Cardiac muscle cell (in vitro differentiated cells and primary cell): ENCODE measurements around the gene BHLHE40. TPM values are rescaled to one million over a fixed set of nuclear protein-coding genes. Genes with fewer than 3 reads are reported as not detected.

Experiments
- DNase-seq, 2 donors: peaks; one replicate each; pipeline versions ENCODE4 v3.0.0 to v3.0.0-alpha.2; 2010 to 2017; ENCODE audit warnings: low read depth in 1 of 2, low spot score in 1 of 2
- H3K27ac ChIP-seq: fragments of 200-600 bp; sonication (generic); 2 replicates; pipeline ENCODE4 v1.5.1; 2016
- H3K27me3 ChIP-seq: fragments of 200-600 bp; sonication (generic); 2 replicates; pipeline ENCODE4 v1.6.0; 2016; ENCODE audit warnings: control low read depth
- H3K36me3 ChIP-seq: fragments of 200-600 bp; sonication (generic); 2 replicates; pipeline ENCODE4 v1.5.1; 2016; ENCODE audit warnings: control low read depth
- H3K4me1 ChIP-seq: fragments of 200-600 bp; sonication (generic); 2 replicates; pipeline ENCODE4 v1.8.1; 2017; ENCODE audit warnings: low read depth, mild to moderate bottlenecking, mixed run types
- H3K4me3 ChIP-seq: fragments of 200-600 bp; sonication (generic); 2 replicates; pipeline ENCODE4 v1.5.1; 2016; ENCODE audit warnings: mild to moderate bottlenecking
- H3K9me3 ChIP-seq: fragments of 200-600 bp; sonication (generic); 2 replicates; pipeline ENCODE4 v1.5.1; 2017; ENCODE audit warnings: low read depth, mild to moderate bottlenecking, control low read depth
- polyA plus RNA-seq: library from polyadenylated mRNA; unstranded; fragments of >200 nt; fragmentation: Nextera tagmentation; extraction: Ambion mirVana; gene quantifications from 2 replicates; pipeline ENCODE4 v1.2.1, GENCODE V29; 2016
- total RNA-seq: library from RNA; depleted of rRNA; stranded (reverse); fragments of >200 nt; gene quantifications from 2 replicates; pipeline ENCODE4 v1.2.3, GENCODE V29; 2016
- TF ChIP-seq, protein P1 (sequence below): IDR thresholded peaks from 2 replicates; pipeline ENCODE4 v1.5.1; 2012; ENCODE audit warnings: low read depth, mild to moderate bottlenecking, low read length

The BHLHE40 gene
- total and polyA plus RNA-seq, 2 experiments from 2014 or later: 11.7 to 15.3 TPM

DNA sequence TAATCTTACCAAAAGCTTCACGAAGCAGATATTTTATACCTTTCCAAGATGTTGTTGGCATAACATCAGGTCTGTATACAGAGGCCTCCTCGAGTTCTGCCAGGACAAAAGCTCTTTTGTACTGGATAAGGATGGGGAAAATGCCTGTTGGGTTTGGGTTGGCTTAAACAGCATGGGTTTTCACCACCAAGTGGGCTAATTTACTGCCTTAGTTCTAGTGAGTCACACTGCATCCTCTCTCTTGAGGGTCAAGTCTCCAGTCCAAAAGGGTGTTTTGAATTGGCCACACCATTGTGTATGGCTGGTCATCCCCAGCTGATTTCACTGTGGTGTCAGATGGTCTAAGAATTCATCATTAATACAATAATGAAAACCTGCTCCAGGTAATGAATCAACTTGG, 26.1 kb upstream of the BHLHE40 start:
- no peak for DNase-seq
- Histone ChIP-seq H3K4me3 (no peak overlapping the region), H3K27ac (no peak overlapping the region), H3K9me3 (no peaks in the 10 kb centered on the region), H3K27me3 (no peaks in the 10 kb centered on the region), H3K4me1 (no peaks in the 10 kb centered on the region), H3K36me3 (no peaks in the 10 kb centered on the region)
- TF ChIP-seq, protein P1, sequence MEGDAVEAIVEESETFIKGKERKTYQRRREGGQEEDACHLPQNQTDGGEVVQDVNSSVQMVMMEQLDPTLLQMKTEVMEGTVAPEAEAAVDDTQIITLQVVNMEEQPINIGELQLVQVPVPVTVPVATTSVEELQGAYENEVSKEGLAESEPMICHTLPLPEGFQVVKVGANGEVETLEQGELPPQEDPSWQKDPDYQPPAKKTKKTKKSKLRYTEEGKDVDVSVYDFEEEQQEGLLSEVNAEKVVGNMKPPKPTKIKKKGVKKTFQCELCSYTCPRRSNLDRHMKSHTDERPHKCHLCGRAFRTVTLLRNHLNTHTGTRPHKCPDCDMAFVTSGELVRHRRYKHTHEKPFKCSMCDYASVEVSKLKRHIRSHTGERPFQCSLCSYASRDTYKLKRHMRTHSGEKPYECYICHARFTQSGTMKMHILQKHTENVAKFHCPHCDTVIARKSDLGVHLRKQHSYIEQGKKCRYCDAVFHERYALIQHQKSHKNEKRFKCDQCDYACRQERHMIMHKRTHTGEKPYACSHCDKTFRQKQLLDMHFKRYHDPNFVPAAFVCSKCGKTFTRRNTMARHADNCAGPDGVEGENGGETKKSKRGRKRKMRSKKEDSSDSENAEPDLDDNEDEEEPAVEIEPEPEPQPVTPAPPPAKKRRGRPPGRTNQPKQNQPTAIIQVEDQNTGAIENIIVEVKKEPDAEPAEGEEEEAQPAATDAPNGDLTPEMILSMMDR: no peak

DNA sequence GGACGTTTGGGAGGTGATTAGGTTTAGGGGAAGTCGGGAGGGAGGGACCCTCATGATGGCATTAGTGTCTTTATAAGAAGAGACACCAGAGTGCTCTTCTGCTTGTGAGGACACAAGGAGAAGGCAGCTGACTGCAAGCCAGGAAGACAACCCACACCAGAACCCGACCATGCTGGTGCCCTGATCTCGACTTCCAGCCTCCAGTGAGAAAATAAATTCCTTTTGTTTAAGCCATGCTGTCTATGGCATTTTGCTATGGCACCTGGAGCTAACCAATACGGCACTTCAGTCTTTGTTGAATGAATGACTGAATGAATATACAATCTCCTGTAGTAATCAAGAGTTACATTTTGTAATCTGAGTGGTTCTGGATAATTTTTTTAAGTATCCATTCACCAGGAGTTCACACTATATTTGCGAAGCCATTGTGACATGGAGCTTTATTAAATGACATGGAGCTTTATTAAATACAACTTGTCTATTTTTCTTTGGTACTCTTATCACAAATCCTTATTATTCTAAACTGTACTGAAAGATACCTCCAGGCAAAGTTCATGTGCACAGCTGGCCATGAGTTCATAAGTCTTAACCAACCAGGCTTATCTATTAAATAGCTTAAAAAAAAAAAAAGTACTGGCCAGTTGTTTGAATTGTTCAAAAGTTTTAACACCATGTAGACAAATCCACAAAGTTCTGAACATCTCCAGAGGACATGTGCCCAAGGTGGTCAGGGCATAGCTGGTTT, 24.8 kb upstream of the BHLHE40 start:
- no peaks in the 10 kb centered on the region for H3K27me3 ChIP-seq

GRCh38 chr3:4956099-4956498, 23.1 kb upstream of the BHLHE40 start:
- no peaks in the 10 kb centered on the region for H3K9me3 ChIP-seq
- TF ChIP-seq, protein P1: no peak
- no peaks in the 10 kb centered on the region for H3K4me1 ChIP-seq
- H3K4me3 ChIP-seq: no peak overlapping the region
- no peaks in the 10 kb centered on the region for H3K36me3 ChIP-seq
- no peak for DNase-seq
- H3K27ac ChIP-seq: no peak overlapping the region
- no peaks in the 10 kb centered on the region for H3K27me3 ChIP-seq

More for the DNA sequence above, 24.8 kb upstream of the BHLHE40 start:
- H3K27ac ChIP-seq: no peak overlapping the region
- no peaks in the 10 kb centered on the region for H3K36me3 ChIP-seq
- H3K9me3 ChIP-seq: no peaks in the 10 kb centered on the region
- no peak overlapping the region for H3K4me3 ChIP-seq
- DNase-seq: no peak
- H3K4me1 ChIP-seq: no peaks in the 10 kb centered on the region
- TF ChIP-seq, protein P1: no peak

DNA sequence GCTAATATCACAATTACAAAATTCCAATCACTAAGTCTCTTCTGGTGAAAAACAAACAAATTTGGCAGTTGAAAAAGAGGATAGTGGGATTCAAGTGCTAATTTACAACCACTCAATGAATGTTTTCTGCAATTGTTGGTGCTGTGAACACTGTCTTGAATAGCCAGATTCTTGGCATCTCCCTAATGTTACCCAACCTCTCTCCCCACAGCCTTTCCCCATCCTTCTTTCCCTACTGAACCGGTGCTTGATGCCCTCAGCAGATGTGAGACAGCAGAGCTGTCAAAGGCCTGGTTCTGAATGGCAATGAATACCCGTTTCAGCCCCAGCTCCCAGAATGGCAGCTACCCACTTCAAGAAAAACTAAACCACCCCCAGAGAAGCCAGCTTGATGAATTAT, 22.5 kb upstream of the BHLHE40 start:
- peak in 1 of 2 donors; percentile 15 for DNase-seq
- Histone ChIP-seq H3K4me1 (no peaks in the 10 kb centered on the region), H3K4me3 (no peak overlapping the region), H3K9me3 (no peaks in the 10 kb centered on the region), H3K27me3 (no peaks in the 10 kb centered on the region), H3K36me3 (no peaks in the 10 kb centered on the region), H3K27ac (no peak overlapping the region)
- TF ChIP-seq, protein P1: no peak

DNA sequence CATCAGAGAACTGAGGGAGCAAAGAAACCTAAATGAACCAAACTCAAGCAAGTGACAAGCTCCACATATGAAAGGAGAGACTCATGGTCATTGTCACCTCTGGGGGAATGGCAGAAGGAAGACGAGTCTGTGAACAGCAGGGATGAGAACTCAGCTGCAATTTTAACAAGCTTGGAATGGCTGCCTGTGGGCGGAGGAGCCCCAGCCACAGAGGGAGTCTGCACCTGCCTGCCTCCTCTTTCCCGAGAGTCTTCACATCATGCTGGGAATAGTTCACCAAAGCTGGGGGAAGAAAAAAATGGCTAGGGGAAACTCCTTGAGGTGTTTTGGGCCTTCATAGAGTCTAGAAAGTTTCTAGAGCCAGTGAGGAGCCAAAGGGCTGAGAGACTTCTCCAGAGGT, 21.3 kb upstream of the BHLHE40 start:
- no peak for DNase-seq
- Histone ChIP-seq H3K36me3 (no peaks in the 10 kb centered on the region), H3K27ac (no peak overlapping the region), H3K4me1 (no peaks in the 10 kb centered on the region), H3K27me3 (no peaks in the 10 kb centered on the region), H3K9me3 (no peaks in the 10 kb centered on the region), H3K4me3 (no peak overlapping the region)
- TF ChIP-seq, protein P1: no peak
